ENCODE results near the gene ADAMTSL5.

ADAMTSL5 gene, protein sequence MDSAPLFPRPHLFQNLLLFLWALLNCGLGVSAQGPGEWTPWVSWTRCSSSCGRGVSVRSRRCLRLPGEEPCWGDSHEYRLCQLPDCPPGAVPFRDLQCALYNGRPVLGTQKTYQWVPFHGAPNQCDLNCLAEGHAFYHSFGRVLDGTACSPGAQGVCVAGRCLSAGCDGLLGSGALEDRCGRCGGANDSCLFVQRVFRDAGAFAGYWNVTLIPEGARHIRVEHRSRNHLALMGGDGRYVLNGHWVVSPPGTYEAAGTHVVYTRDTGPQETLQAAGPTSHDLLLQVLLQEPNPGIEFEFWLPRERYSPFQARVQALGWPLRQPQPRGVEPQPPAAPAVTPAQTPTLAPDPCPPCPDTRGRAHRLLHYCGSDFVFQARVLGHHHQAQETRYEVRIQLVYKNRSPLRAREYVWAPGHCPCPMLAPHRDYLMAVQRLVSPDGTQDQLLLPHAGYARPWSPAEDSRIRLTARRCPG

GRCh38 chr19:1512671-1513498, at the start of gene ADAMTSL5:
Gene ADAMTSL5 (minus strand): TSS chr19:1513019. CDS start chr19:1510943, 2,076 bp downstream.
- no peak for DNase-seq (ENCODE audit: low read depth)
- no peak for TF ChIP-seq CTCF (IDR thresholded peaks at IDR 0.05; ENCODE audit: low read depth, low read length, missing control alignments)
- H3K4me3 ChIP-seq (ENCODE audit: low read depth, low read length), result peak within 1 kb of the TSS; percentile 34
- in situ Hi-C loops (cut with HindIII; ENCODE audit: low sequenced_read_pairs), result no loop called here

GRCh38 chr19:1561236-1561842, 48.5 kb upstream of the ADAMTSL5 start:
- TF ChIP-seq CTCF (IDR thresholded peaks at IDR 0.05; ENCODE audit: low read depth, low read length, missing control alignments), result no peak
- DNase-seq (ENCODE audit: low read depth), result no peak
- H3K4me3 ChIP-seq (ENCODE audit: low read depth, low read length), result no peak overlapping the region
- in situ Hi-C loops (cut with HindIII; ENCODE audit: low sequenced_read_pairs), result no loop called here

- TF ChIP-seq CTCF (IDR thresholded peaks at IDR 0.05; ENCODE audit: low read depth, low read length, missing control alignments), result no peak
- in situ Hi-C loops (cut with HindIII; ENCODE audit: low sequenced_read_pairs), result no loop called here
- H3K4me3 ChIP-seq (ENCODE audit: low read depth, low read length), result no peak overlapping the region
- no peak for DNase-seq (ENCODE audit: low read depth)
Measured at GRCh38 chr19:1560286-1560882, 47.6 kb upstream of the ADAMTSL5 start.

DNA sequence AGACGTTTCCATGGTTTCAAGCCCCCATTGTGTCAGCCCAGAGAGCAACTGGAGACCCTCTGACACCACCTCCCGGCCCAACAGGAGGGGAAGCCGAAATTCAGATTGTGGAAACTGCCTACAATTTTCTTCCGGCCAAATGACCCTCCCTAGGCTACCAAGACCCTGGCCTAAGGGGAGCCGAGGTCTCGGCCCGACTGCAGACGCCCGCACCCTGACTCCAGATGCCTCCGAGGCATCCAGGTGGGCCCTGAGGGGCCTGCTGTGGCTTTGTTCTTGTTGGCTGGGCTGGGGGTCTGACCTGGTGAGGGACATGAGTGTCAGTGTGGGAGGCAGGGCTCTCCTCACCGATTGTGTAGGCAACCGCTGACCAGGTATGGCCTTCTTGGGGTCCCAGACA, 45.7 kb upstream of the ADAMTSL5 start:
- no peak for DNase-seq (ENCODE audit: low read depth)
- H3K4me3 ChIP-seq (ENCODE audit: low read depth, low read length), result no peak overlapping the region
- no peak for TF ChIP-seq CTCF (IDR thresholded peaks at IDR 0.05; ENCODE audit: low read depth, low read length, missing control alignments)
- in situ Hi-C loops (cut with HindIII; ENCODE audit: low sequenced_read_pairs), result no loop called here

DNA sequence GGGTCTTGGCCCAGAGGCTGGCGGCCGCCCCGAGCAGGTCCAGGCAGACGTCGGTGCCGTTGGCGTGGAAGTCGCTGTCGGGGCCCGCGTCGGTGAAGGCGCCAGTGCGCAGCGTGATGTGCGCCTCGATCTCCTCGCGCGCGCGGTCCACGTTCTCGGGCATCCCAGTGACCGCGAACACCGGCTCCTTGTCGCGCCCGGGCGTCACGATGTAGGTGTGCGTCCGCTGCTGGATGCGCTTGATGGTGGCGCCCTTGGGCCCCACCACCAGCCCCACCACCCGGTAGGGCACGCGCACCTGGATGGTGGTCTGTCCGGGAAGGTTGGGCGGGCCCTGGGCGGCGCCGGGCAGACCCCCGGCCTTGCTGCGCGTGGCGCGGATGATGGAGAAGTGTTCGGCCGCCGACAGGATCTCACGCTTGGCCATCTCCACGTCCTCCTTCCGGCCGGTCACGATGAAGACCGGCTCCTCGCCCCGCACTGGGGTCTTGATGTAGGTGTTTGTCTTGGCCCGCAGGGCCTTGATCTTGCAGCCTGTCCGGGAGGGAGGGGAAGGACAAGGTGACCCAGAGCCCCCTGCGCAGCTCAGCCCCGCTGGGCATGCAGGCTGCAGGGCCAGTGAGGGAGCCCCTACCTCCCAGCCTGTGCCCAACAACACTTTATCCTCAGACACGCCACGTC, 43.7 kb upstream of the ADAMTSL5 start:
- no peak for DNase-seq (ENCODE audit: low read depth)
- no peak for TF ChIP-seq CTCF (IDR thresholded peaks at IDR 0.05; ENCODE audit: low read depth, low read length, missing control alignments)
- H3K4me3 ChIP-seq (ENCODE audit: low read depth, low read length), result no peak overlapping the region
- in situ Hi-C loops (cut with HindIII; ENCODE audit: low sequenced_read_pairs), result no loop called here
